ENCODE measurements around the gene SIRT3.
"Not testable (repeated sequence)": the region's sequence is repeated elsewhere in the genome, so short reads cannot be mapped to it uniquely, and the experiment has no call there.

SIRT3 gene

DNA sequence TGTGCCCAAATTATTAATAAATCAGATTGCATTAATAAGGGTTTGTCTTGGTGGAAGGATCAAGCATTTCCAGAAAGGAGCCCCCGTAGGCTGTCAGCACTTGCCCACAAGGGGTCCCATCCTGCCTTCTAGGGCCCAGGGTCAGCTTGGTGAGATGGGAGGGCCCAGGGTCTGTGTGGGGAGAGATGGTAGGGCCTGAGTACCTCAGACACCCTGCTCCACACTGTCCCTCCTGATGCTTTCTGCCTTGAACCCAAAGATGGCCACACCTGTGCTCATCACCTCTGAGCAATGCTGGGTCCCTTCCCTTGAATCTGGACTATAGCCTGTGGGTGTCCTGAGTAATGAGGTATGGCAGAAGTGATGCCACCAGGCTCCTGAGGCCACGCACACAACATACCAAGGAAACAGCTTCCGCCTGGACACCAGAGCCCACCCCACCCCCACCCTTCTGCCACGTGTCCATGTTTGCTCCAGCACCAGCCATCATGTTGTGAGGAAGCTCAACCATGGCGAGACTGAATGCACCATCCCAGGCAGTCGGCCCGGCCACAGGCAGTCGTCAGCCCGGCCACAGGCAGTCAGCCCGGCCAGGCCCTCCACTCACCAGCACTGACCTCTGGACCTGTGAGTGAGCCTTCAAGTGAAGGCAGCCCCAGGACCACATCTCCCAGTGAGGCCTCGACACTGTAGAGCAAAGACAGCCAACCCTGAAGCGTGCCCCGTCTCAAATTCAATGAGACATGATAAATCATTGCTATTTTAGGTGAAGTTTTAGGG, 35.7 kb downstream of the SIRT3 start:
- DNase-seq: no peak

DNA sequence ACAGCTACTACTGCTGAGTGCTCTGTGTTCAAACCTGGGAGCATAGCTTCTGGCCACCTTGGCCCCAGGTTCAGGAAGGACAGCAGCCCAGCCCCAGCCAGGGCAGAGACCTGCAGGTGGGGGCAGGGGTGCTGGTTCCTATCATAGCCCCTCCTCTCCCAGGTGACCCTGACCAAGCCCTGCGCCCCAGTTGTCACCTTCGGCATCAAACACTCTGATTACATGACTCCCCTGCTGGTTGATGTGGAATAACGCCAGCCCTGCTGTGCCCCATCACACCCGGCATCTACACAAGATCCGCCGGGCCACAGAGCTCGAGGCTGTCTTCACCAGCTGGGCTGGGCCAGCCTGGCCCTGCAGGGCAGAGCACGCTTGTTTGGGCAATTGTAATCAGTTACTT, 36.4 kb downstream of the SIRT3 start:
- no peak for DNase-seq

DNA sequence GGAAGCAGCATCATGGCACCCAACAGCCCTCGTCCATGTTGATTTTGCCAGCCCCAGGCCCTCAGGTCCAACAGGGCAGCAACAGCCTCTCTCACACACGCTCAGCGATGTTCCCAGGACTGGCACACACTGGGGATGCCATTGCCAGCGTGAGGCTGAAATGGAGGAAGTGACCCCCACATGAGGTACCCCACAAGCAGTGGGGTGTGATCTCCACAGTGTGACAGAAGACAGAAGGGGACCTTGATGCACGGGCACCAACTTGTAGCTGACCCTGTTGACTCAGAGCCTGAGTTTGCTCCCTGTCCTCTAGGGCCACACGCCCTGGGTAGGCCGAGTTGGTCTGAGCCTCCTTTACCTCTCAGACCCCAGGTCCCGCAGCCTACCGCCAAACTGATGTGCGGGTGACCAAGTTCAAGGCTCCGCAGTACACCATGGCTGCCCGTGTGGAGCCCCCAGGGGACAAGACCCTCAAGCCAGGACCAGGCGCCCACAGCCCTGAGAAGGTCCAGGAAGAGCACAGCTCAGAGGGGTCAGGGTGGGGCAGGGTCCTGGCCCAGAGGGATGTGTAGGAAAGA, 37.0 kb downstream of the SIRT3 start:
- DNase-seq: no peak

DNA sequence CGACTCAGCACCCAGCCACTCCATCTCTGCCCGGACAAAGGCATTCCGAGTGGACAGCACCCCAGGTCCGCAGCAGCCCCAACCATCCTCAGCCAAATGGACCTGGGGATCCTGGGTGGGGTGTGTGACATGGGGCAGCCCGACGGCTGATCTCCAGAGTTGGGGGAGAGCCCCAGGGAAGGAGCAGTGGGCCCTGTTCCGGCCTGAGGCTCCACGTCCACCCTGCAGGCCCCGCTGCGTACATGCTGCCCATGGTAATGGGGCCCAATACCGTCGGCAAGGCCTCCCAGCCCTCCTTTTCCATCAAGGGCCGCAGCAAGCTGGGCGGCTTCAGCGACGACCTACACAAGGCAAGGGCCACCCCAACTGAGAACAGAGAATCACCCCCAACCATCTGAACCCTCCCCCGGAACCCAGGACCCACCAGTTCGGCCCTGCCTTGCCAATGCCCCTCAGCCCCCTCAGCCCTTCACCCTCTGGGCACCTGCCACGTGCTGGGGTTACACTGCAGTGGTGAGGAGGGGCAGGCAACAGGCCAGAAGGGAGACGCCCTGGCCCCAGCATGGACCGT, 37.8 kb downstream of the SIRT3 start:
- no peak for DNase-seq

DNA sequence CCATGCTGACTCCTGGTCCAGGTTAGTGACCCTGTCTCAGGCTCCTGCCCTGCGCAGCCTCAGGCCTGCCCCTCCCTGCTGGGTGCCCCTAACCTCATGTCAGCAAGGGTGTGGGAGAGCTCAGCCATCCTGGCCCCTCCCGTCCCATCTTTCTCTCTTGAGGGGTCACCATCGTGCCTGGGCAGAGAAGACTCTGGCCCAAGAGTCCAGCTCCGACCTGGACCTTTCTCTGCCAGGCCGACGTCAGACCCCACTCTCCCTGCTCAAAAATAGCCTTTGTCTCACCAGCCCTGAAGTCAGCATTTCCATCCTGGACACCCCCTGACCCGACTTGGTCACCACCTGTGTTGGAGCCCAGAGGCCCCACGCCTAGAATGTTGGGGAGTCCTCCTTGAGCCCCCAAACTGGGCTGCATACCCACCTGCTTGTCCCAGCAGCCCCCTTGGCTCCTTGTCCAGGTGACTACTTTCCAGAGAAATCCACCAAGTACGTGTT, 38.4 kb downstream of the SIRT3 start:
- DNase-seq: no peak

DNA sequence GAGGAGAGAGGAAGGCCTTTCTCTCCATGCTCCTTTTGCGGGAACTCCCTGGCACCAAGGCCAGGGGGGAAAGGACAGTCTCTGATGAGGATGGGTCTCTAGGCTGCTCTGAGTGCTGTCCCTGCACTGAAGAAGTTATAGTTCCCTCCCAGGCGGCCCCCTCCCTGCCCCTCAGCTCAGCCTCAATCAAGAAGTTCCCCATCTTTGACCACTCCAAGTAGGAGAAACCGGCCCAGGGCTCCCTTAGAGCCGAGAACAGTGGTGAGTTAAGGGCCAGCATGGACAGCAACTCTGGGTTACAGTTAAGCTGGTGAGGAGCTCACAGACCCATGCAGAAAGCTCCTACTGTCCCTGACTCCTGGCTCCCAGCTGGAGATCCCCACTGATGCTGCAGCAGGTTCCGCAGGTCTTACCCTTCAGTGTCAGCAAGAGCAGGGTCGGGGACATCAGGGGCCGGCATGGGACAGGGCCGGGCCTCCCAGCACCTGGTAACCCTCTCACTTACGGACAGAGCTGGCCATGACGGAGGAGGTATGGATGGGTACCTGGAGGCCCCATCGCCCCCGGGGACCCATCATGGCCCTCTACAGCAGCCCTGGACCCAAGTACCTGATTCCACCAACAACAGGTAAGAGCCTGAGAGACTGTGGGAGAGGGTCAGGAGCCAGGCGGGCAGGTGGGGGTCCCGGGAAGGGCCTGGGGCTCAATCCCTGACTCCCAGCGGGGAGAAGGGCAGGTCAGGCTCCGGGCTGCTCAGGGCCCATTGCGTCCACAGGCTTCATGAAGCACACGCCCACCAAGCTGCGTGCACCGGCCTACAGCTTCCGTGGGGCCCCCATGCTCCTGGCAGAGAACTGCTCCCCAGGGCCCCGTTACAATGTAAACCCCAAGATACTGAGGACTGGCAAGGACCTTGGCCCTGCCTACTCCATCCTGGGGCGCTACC, 39.1 kb downstream of the SIRT3 start:
- no peak for DNase-seq

DNA sequence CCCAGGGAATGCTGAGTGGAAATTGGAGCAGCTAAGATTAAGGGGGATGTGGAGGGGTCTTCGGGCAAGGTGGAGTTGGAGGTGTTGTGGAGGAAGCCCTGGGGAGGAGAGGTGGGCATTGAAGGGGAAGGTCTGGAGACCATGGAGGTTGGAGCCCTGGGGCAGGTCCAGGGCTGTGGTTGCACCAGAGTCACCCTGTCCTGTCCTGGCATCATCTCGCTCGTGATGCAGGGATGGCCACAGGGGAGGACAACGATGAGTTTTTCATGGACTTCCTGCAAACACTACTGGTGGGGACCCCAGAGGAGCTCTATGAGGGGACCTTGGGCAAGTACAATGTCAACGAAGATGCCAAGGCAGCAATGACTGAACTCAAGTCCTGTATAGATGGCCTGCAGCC, 42.7 kb downstream of the SIRT3 start:
- DNase-seq: not testable (repeated sequence)

DNA sequence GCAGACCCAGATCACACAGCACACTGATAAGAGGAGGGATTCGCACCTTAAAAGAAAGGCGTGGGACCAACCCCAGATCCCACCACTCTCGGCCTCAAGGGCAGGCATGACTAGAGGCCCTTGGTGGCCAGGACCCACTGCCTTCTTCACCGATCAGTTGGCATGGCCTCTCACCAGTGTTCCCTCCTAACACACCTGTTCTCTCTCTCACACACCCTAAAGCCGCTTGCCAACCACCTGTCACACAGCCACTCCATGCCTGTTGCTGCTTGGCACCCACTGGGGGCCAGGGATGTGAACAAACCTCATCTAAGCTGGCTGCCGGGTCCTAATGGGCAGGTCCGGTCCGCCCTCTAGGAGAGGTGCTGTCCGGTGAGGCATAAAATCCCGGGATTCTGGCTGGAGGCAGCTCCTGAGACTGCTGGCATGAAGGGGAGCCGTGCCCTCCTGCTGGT, 43.4 kb downstream of the SIRT3 start, which contains the start of gene SCGB1C1:
SCGB1C1 (plus strand) TSS at position 405 of the 455 bp plus-strand sequence; CDS start at position 427, 22 bp downstream.
- not testable (repeated sequence) for DNase-seq

DNA sequence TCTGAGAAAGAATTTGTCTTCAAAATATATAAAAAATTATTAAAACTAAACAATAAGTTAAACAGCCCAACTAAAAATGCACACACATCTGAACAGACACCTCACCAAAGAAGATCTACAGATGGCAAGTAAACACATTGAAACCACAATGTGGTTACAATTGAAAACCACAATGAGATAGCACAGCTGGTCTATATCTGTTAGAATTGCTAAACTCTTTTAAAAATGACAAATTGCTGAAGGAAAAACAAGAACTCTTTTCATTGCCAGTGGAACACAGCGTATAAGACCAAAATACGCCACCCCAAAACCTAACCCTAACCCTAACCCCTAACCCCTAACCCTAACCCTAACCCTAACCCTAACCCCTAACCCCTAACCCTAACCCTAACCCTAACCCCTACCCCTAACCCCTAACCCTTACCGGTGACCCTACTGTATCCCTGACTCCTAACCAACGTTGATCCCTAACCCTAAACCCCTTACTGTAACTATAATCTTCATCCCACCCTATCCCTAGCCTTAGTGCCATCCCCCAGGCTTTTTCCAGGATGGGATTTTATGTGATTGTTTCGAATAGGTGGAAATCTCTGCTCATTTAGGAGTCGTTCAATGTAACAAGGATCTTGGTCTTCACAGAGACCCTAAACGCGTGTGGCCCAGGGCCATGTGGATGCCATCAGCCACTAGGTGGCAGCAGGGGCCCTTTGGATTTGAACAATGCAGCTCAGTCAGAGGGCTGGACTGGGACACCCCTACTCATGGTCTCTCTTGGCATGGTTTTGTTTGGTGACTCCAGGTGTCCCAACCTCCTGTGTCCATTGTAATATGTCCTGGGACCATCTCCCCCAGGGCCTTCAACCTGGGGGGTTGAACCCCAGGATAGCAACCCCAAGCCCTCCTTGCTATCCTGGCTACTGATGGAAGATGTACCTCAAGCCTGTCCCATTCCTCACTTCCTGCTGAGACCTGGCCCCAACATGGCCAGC, 44.4 kb downstream of the SIRT3 start:
- DNase-seq: not testable (repeated sequence)

DNA sequence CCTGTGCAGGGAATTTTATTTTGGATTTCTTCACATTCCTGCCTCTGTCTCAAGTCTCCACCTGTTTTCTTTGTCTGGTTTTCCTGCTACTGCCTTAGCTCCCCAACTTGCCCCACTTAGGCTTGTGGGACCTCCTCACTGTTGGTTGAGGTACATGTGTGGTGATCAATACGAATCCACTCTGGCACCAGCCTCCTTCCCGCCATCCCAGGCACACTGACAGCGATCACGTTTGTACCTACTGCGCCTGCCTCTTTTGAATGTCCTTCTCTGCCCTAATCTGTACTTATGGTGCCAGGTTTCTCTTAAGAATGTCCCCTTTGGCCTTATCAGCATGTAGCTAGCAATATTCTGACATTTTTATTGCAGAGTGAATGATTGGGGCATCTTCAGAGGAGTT, 45.6 kb downstream of the SIRT3 start:
- DNase-seq: not testable (repeated sequence)

DNA sequence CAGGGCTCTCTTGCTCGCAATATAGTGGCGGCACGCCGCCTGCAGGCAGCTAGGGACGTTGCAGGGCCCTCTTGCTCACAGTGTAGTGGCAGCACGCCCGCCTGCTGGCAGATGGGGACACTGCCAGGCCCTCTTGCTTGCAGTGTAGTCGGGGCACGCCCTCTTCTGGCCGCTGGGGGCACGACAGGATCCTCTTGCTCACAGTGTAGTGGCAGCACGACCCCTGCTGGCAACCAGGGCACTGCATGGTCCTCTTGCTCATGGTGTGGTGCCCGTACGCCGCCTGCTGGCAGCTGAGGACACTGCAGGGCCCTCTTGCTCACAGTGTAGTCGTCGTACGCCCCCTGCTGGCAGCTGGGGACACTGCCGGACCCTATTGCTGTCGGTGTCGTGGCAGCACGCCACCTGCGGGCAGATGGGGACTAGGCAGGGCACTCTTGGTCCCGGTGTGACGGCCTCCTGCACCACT, 46.3 kb downstream of the SIRT3 start:
- DNase-seq: not testable (repeated sequence)

DNA sequence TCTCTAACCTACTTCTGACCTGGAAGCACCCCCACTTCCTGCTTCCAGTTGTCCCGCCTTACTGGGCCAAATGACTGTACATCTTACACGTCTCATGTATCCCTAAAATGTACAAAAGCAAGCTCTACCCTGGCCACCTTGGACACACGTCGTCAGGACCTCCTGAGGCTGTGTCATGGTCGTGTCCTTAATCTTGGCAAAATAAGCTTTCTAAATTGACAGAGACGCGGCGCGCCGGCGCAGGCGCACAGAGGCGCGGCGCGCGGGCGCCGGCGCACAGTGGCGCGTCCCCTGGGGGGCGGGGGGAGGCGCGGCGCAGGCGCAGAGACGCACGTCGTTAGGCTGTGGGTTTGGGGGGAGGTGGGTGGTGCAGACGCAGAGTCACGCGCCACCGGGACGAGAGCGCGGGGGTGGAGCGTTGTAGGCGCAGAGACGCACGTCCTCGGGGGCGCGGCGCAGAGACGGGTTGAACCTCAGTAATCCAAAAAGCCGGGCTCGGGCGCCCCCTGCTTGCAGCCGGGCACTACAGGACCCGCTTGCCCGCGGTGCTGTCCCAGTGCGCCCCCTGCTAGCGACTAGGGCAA, 46.9 kb downstream of the SIRT3 start:
- not testable (repeated sequence) for DNase-seq

DNA sequence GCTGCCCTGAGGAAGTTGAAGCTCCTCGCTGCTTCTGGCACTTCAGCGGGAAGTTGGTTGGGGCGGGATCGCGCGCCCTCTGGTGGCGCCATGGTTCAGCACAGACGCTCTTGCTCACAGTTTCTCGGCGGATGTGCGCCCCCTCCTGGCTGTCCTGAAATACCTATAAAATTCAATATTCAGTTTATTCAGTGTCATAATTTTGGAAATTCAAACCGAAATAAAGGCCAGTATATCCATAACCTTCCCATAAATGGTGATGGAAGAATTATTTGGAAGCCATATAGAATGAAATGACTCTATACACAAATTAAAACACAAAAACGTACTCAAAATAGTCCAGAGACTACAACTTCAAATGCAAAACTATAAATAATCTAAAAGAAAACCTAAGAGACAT, 55.9 kb downstream of the SIRT3 start:
- DNase-seq: not testable (repeated sequence)

Data from NCI-H1417 treated with DMSO at 0.1 percent for 48 hours (cell line).